Measurements from ENCODE around the gene PCDH8.

PCDH8 gene, protein sequence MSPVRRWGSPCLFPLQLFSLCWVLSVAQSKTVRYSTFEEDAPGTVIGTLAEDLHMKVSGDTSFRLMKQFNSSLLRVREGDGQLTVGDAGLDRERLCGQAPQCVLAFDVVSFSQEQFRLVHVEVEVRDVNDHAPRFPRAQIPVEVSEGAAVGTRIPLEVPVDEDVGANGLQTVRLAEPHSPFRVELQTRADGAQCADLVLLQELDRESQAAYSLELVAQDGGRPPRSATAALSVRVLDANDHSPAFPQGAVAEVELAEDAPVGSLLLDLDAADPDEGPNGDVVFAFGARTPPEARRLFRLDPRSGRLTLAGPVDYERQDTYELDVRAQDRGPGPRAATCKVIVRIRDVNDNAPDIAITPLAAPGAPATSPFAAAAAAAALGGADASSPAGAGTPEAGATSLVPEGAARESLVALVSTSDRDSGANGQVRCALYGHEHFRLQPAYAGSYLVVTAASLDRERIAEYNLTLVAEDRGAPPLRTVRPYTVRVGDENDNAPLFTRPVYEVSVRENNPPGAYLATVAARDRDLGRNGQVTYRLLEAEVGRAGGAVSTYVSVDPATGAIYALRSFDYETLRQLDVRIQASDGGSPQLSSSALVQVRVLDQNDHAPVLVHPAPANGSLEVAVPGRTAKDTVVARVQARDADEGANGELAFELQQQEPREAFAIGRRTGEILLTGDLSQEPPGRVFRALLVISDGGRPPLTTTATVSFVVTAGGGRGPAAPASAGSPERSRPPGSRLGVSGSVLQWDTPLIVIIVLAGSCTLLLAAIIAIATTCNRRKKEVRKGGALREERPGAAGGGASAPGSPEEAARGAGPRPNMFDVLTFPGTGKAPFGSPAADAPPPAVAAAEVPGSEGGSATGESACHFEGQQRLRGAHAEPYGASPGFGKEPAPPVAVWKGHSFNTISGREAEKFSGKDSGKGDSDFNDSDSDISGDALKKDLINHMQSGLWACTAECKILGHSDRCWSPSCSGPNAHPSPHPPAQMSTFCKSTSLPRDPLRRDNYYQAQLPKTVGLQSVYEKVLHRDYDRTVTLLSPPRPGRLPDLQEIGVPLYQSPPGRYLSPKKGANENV

DNA sequence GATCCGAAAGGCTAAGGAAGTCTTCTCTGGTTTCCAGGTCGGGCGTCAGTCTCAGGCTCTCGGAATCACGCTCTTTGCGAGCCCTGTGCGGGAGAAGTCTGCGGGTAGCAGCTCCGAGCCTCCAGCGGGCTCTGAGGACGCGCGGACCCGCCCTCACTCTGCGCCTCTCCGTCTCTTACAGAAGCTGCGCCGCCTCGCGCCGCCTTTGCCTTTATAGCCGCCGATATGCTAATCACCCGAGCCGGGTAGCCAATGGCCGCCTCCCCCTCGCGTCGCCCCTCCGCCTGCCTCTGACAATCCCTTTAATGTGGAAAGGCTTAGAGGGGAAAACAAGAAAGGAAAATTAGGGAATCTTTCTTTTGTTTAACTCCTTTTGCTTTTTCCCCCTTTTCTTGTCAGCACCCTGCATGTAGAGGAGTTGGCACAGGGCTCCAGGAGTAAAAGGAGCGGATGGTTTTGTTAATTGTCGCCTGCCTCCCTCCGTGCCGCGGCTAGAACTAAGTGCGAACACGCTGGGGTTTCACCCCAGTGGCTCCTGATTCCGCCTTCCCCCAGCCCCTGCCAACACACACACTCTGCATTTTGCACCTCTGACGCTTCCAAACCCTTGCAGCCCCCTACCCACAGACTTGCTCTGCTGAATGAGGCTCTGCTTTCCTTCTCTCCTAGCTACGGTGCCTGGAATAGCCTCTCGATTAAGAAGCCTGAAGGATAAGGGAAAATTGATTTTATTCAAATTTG, at the start of gene PCDH8:
TSS of gene PCDH8 (minus strand) at position 186 of the 741 bp plus-strand sequence. CDS start 204 bp downstream, outside the sequence.
- peak; percentile 12 for DNase-seq (ENCODE audit: low read depth)

- no peak for DNase-seq (ENCODE audit: low read depth)
Measured at GRCh38 chr13:52896827-52897659, 48.6 kb upstream of the PCDH8 start.

DNA sequence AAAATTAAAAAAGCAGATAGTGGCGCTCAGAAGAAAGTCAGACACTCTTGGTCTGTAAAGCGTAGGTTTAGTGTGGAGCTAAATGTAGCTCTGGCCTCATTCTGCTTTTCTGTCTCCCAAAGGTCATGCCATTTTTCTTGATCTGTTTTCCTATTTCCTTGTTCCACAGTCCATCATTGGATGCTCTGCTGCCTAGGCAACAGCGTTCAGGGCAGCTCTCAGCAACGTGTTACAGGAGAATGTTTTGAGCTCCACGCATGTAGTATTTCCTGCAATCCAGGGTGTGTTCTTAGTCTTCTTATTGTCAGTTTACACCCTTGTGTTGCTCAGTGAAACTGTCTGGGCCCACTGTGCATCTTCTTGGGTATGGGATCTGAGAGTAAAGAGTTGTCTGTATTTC, 46.0 kb upstream of the PCDH8 start:
- DNase-seq (ENCODE audit: low read depth): no peak

DNA sequence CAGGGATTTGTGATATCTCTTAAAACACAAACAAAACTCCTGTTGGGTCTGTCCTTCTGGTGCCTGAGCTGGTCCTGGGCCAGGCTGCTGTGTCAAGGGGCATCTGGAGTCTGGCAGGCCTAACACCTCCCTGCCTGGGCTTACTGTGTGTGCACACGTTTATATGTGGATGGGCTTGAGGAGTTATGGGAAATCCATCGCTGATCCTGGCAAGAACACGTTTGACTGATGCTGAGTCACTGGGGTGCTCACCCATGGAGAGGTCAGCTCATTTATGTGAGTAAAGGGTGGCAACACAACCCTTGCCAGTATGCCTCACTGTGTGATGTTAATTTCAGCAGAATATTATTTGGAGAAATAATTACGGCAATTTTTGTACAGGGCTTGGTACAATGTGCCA, 44.5 kb upstream of the PCDH8 start:
- no peak for DNase-seq (ENCODE audit: low read depth)

GRCh38 chr13:52891706-52892105, 43.3 kb upstream of the PCDH8 start:
- no peak for DNase-seq (ENCODE audit: low read depth)

GRCh38 chr13:52887165-52887564, 38.7 kb upstream of the PCDH8 start:
- DNase-seq (ENCODE audit: low read depth): no peak

- no peak for DNase-seq (ENCODE audit: low read depth)
Measured at GRCh38 chr13:52885141-52885540, 36.7 kb upstream of the PCDH8 start.

GRCh38 chr13:52884429-52885010, 36.1 kb upstream of the PCDH8 start:
- DNase-seq (ENCODE audit: low read depth): no peak

- DNase-seq (ENCODE audit: low read depth): no peak
Measured at GRCh38 chr13:52882785-52883184, 34.3 kb upstream of the PCDH8 start.

- DNase-seq (ENCODE audit: low read depth): no peak
Measured at GRCh38 chr13:52879950-52880741, 31.7 kb upstream of the PCDH8 start.

DNA sequence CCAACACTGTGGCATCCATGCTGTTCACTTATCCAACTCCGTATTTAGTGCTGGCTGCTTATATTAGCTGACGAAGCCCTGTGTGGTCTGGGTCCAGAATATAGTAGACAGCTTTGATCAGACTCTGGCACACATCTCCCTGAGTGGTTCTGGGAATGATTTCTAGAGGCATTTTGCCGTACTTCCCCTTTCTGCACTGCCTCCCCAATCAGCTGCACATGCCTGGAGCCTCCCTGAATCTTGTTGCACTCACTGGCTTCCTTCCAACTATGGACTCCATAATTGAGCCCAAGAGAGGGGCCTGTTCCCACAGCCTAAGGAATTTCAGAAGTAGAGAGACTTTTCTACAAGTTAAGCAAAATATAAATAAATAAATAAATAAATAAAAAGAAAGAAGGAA, 30.4 kb upstream of the PCDH8 start:
- DNase-seq (ENCODE audit: low read depth): no peak

- DNase-seq (ENCODE audit: low read depth): no peak
Measured at GRCh38 chr13:52870143-52870542, 21.7 kb upstream of the PCDH8 start.

DNA sequence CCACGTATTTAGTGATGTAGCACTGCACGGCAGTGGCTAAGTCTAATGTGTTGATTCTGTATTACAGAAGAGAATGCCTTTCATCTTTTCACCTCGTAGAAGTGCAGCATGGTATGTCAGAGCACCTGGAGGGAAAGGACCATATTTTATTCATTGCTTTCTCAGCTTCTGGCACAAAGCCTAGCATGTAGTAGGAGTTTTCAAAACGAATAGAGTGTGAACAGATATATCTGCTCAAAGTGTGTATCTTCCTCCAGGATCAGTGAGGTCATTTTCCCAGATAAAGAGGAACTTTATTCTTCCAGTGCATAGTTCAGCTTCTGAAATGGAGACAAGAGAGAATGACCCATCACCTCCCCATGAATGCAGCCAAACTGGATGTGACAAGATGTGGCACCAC, 21.2 kb upstream of the PCDH8 start:
- no peak for DNase-seq (ENCODE audit: low read depth)

DNA sequence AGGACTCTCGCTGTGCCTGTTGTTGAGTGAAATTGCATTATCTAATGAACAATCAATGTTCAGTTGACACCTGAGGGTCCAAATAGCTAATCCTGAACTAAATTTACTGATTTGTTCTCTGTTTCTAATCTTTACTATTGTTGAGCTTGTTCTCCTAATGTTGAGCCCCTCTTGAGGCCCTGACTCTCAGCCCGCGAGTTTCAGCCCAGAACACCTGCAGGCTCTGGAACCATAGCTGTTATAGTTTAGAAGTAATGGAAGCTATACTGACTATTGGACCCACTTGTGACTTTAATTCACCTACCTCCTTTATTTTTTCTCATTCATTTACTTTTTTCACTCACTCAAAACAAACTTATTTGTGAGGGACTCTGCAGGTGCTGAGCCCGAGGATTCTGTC, 20.6 kb upstream of the PCDH8 start:
- DNase-seq (ENCODE audit: low read depth): no peak

- no peak for DNase-seq (ENCODE audit: low read depth)
Measured at GRCh38 chr13:52868190-52868589, 19.8 kb upstream of the PCDH8 start.

DNA sequence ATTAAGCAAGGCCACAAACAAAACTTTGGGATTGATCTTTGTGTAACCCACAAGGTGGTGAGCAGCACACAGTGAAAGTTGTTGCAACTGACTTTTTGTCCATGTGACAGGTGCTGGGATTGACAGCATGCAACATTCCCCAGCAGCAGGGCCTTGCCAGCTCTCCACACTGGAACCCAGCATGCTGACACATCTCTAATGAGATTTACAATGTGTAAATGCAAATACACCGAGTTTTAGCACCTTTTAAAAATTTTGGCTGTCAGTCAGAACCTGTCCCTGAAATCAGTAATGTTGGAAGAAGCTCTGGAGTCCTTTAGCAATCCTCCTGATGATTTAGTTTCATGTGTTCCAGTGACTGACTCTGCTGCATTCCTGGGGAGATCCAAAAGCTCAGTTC, 16.5 kb upstream of the PCDH8 start:
- DNase-seq (ENCODE audit: low read depth): no peak

GRCh38 chr13:52862358-52863206, 14.1 kb upstream of the PCDH8 start:
- no peak for DNase-seq (ENCODE audit: low read depth)

- no peak for DNase-seq (ENCODE audit: low read depth)
Measured at GRCh38 chr13:52852444-52852843, 4.0 kb upstream of the PCDH8 start.

Data from activated T-cell treated with anti-CD3 and anti-CD28 coated beads for 48 hours (primary cell).